IPS-15b (cell line): ENCODE data around the gene DPP8.
"Not testable (repeated sequence)": the region's sequence is repeated elsewhere in the genome, so short reads cannot be mapped to it uniquely, and the experiment has no call there.

ENCODE experiments used
- H3K27me3 ChIP-seq: one replicate; pipeline ENCODE4 v1.6.1; 2013; ENCODE audit warnings: low read length; ENCODE audit not compliant: control insufficient read depth, insufficient read depth
- H3K36me3 ChIP-seq: one replicate; pipeline ENCODE4 v1.6.1; 2013; ENCODE audit warnings: low read length; ENCODE audit not compliant: control insufficient read depth, insufficient read depth
- H3K4me1 ChIP-seq: one replicate; pipeline ENCODE4 v1.6.1; 2013; ENCODE audit warnings: mild to moderate bottlenecking, low read length; ENCODE audit not compliant: control insufficient read depth, insufficient read depth
- H3K4me3 ChIP-seq: one replicate; pipeline ENCODE4 v1.5.1; 2013; ENCODE audit warnings: low read depth, low read length
- H3K9ac ChIP-seq: one replicate; pipeline ENCODE4 v1.6.1; 2013; ENCODE audit warnings: low read depth, mild to moderate bottlenecking, low read length
- H3K9me3 ChIP-seq: one replicate; pipeline ENCODE4 v1.6.1; 2013; ENCODE audit warnings: mild to moderate bottlenecking, low read length; ENCODE audit not compliant: control insufficient read depth, insufficient read depth

Gene DPP8

GRCh38 chr15:65398486-65398885 lies 119.0 kb downstream of the DPP8 start:
- H3K36me3 ChIP-seq, H3K4me1 ChIP-seq, H3K4me3 ChIP-seq, H3K9ac ChIP-seq, H3K9me3 ChIP-seq: not testable (repeated sequence)
- H3K27me3 ChIP-seq: peaks cover 38% of the 10 kb centered on the region

GRCh38 chr15:65396965-65397317 lies 120.5 kb downstream of the DPP8 start:
- Histone ChIP-seq H3K27me3 (peaks cover 41% of the 10 kb centered on the region), H3K9ac (no peak overlapping the region), H3K4me3 (peak overlapping the region; percentile 48), H3K4me1 (peaks cover 5% of the 10 kb centered on the region), H3K36me3 (no peaks in the 10 kb centered on the region), H3K9me3 (no peaks in the 10 kb centered on the region)

- Histone ChIP-seq H3K9me3 (no peaks in the 10 kb centered on the region), H3K36me3 (no peaks in the 10 kb centered on the region), H3K9ac (no peak overlapping the region), H3K27me3 (peaks cover 41% of the 10 kb centered on the region), H3K4me1 (peaks cover 5% of the 10 kb centered on the region), H3K4me3 (peak overlapping the region; percentile 48)
Observed at GRCh38 chr15:65396283-65396964, 121.1 kb downstream of the DPP8 start.

GRCh38 chr15:65395567-65396202 lies 121.8 kb downstream of the DPP8 start:
- H3K36me3 ChIP-seq: no peaks in the 10 kb centered on the region
- H3K27me3 ChIP-seq: peaks cover 41% of the 10 kb centered on the region
- H3K4me1 ChIP-seq: no peaks in the 10 kb centered on the region
- H3K9ac ChIP-seq: no peak overlapping the region
- H3K4me3 ChIP-seq: peak overlapping the region; percentile 50
- no peaks in the 10 kb centered on the region for H3K9me3 ChIP-seq

GRCh38 chr15:65394936-65395335 lies 122.6 kb downstream of the DPP8 start:
- no peak overlapping the region for H3K9ac ChIP-seq
- H3K36me3 ChIP-seq: no peaks in the 10 kb centered on the region
- peak overlapping the region; percentile 4 for H3K4me3 ChIP-seq
- H3K9me3 ChIP-seq: no peaks in the 10 kb centered on the region
- H3K4me1 ChIP-seq: no peaks in the 10 kb centered on the region
- H3K27me3 ChIP-seq: peaks cover 41% of the 10 kb centered on the region

GRCh38 chr15:65394280-65394789 lies 123.2 kb downstream of the DPP8 start:
- Histone ChIP-seq H3K27me3 (peaks cover 41% of the 10 kb centered on the region), H3K4me1 (no peaks in the 10 kb centered on the region), H3K9ac (no peak overlapping the region), H3K4me3 (no peak overlapping the region), H3K36me3 (no peaks in the 10 kb centered on the region), H3K9me3 (no peaks in the 10 kb centered on the region)

- H3K9me3 ChIP-seq: no peaks in the 10 kb centered on the region
- no peak overlapping the region for H3K9ac ChIP-seq
- H3K36me3 ChIP-seq: no peaks in the 10 kb centered on the region
- H3K4me1 ChIP-seq: no peaks in the 10 kb centered on the region
- peaks cover 41% of the 10 kb centered on the region for H3K27me3 ChIP-seq
- no peak overlapping the region for H3K4me3 ChIP-seq
Observed at GRCh38 chr15:65393557-65393956, 123.9 kb downstream of the DPP8 start.

GRCh38 chr15:65393091-65393490 lies 124.4 kb downstream of the DPP8 start:
- peaks cover 40% of the 10 kb centered on the region for H3K27me3 ChIP-seq
- H3K36me3 ChIP-seq: no peaks in the 10 kb centered on the region
- no peaks in the 10 kb centered on the region for H3K4me1 ChIP-seq
- no peak overlapping the region for H3K4me3 ChIP-seq
- H3K9me3 ChIP-seq: no peaks in the 10 kb centered on the region
- H3K9ac ChIP-seq: no peak overlapping the region
